ENCODE data around the gene AK3.
A peak's percentile ranks its signal among the peaks of the same experiment; 100 is the strongest.

The AK3 gene

GRCh38 chr9:4701526-4701925 is 39.5 kb downstream of the AK3 start:
- no peak for DNase-seq

- no peak for DNase-seq
Measured at GRCh38 chr9:4700932-4701331, 40.1 kb downstream of the AK3 start.

GRCh38 chr9:4700091-4700490 is 40.9 kb downstream of the AK3 start:
- DNase-seq, result no peak

GRCh38 chr9:4691795-4692194 is 49.2 kb downstream of the AK3 start:
- no peak for DNase-seq

GRCh38 chr9:4690144-4690543 is 50.9 kb downstream of the AK3 start:
- DNase-seq, result no peak

GRCh38 chr9:4689687-4690104 is 51.3 kb downstream of the AK3 start:
- DNase-seq, result no peak

- DNase-seq, result no peak
Measured at GRCh38 chr9:4689021-4689420, 52.0 kb downstream of the AK3 start.

- DNase-seq, result no peak
Measured at GRCh38 chr9:4686584-4686983, 54.4 kb downstream of the AK3 start.

- DNase-seq, result no peak
Measured at GRCh38 chr9:4686112-4686511, 54.9 kb downstream of the AK3 start.

GRCh38 chr9:4684820-4685219 is 56.2 kb downstream of the AK3 start:
- no peak for DNase-seq

GRCh38 chr9:4680750-4681149 is 60.3 kb downstream of the AK3 start:
- no peak for DNase-seq

GRCh38 chr9:4680173-4680525 is 60.9 kb downstream of the AK3 start:
- no peak for DNase-seq

- DNase-seq, result peak; percentile 87
Measured at GRCh38 chr9:4679268-4680172, 61.5 kb downstream of the AK3 start, which contains the start of gene CDC37L1. CDC37L1 (plus strand) TSS chr9:4679569; CDS start chr9:4679768, 199 bp downstream.

GRCh38 chr9:4678679-4679267 is 62.2 kb downstream of the AK3 start:
- DNase-seq, result peak; percentile 65

GRCh38 chr9:4677392-4677791 is 63.6 kb downstream of the AK3 start:
- no peak for DNase-seq

- no peak for DNase-seq
Measured at GRCh38 chr9:4674783-4675182, 66.2 kb downstream of the AK3 start.

GRCh38 chr9:4671737-4672136 is 69.3 kb downstream of the AK3 start:
- DNase-seq, result no peak

GRCh38 chr9:4670591-4670990 is 70.4 kb downstream of the AK3 start:
- DNase-seq, result no peak

GRCh38 chr9:4669890-4670289 is 71.1 kb downstream of the AK3 start:
- DNase-seq, result no peak

- no peak for DNase-seq
Measured at GRCh38 chr9:4668604-4669003, 72.4 kb downstream of the AK3 start.

GRCh38 chr9:4667681-4668080 is 73.3 kb downstream of the AK3 start:
- DNase-seq, result no peak

GRCh38 chr9:4666042-4666699 is 74.8 kb downstream of the AK3 start, which contains the start of gene SPATA6L:
SPATA6L (minus strand) TSS chr9:4666480; CDS start chr9:4666250, 230 bp downstream.
- no peak for DNase-seq

- no peak for DNase-seq
Measured at GRCh38 chr9:4665357-4665756, 75.6 kb downstream of the AK3 start.

GRCh38 chr9:4663956-4664355 is 77.0 kb downstream of the AK3 start:
- no peak for DNase-seq

All from KG1 (cell line).